ENCODE data around the gene DNMT3A.
A peak's percentile ranks its signal among the peaks of the same experiment; 100 is the strongest.

DNMT3A gene

GRCh38 chr2:25227576-25227975 lies 114.1 kb downstream of the DNMT3A start:
- no peak overlapping the region for H3K18ac ChIP-seq (ENCODE audit: low read length)
- H4K8ac ChIP-seq (ENCODE audit: low read depth, low read length) = no peak overlapping the region
- no peaks in the 10 kb centered on the region for H3K79me1 ChIP-seq (ENCODE audit: low read depth, low read length)
- no peak overlapping the region for H2BK120ac ChIP-seq (ENCODE audit: low read depth, low read length)
- no peak for DNase-seq (ENCODE audit: low spot score)
- no peaks in the 10 kb centered on the region for H3K27me3 ChIP-seq (ENCODE audit: control insufficient read depth in 3 of 3, insufficient read depth in 3 of 3, low read depth in 1 of 3, low read length in 3 of 3)
- H2AFZ ChIP-seq (ENCODE audit: low read length) = no peak overlapping the region
- H3K23ac ChIP-seq (ENCODE audit: low read depth, low read length, poor library complexity) = no peak overlapping the region
- no peak overlapping the region for H2BK5ac ChIP-seq (ENCODE audit: low read length)
- no peaks in the 10 kb centered on the region for H3K9me3 ChIP-seq (replicated peaks in 1 of 2; ENCODE audit: control insufficient read depth in 2 of 2, insufficient read depth in 1 of 2, low read depth in 1 of 2, low read length in 2 of 2)
- H2AK5ac ChIP-seq (ENCODE audit: low read depth, low read length) = no peak overlapping the region
- WGBS, 2 donors (ENCODE audit: extremely low coverage in 2 of 2, insufficient read length in 2 of 2, insufficient replicate concordance in 1 of 2) = no CpG with 5 or more reads among the region's 7 CpGs
- H2BK12ac ChIP-seq (ENCODE audit: low read length) = no peak overlapping the region
- no peak overlapping the region for H4K91ac ChIP-seq (ENCODE audit: low read depth, low read length, poor library complexity)
- no peak overlapping the region for H3K9ac ChIP-seq (ENCODE audit: low read depth, low read length, poor library complexity)
- H3K4me2 ChIP-seq (ENCODE audit: insufficient read depth, low read length, poor library complexity, severe bottlenecking) = no peak overlapping the region
- no peak overlapping the region for H3K27ac ChIP-seq (replicated peaks; ENCODE audit: low read length)
- H3K4ac ChIP-seq (ENCODE audit: low read length) = no peak overlapping the region
- peaks cover 8 to 10% of the 10 kb centered on the region in 2 donors for H3K4me1 ChIP-seq (ENCODE audit: control insufficient read depth in 2 of 2, insufficient read depth in 1 of 2, low read depth in 1 of 2, low read length in 2 of 2)
- no peak overlapping the region for H3K4me3 ChIP-seq (ENCODE audit: low read length in 2 of 2)
- H2BK15ac ChIP-seq (ENCODE audit: low read length) = no peak overlapping the region
- peaks cover 5 to 15% of the 10 kb centered on the region in 2 donors for H3K36me3 ChIP-seq (replicated peaks in 1 of 2; ENCODE audit: control insufficient read depth in 2 of 2, insufficient read depth in 2 of 2, low read length in 2 of 2)
- H3K14ac ChIP-seq (ENCODE audit: low read length) = no peak overlapping the region

- Histone ChIP-seq H3K27ac (replicated peaks; ENCODE audit: low read length) (no peak overlapping the region), H2BK120ac (ENCODE audit: low read depth, low read length) (no peak overlapping the region), H3K18ac (ENCODE audit: low read length) (no peak overlapping the region), H2BK15ac (ENCODE audit: low read length) (no peak overlapping the region), H2AK5ac (ENCODE audit: low read depth, low read length) (no peak overlapping the region), H2BK12ac (ENCODE audit: low read length) (no peak overlapping the region), H4K91ac (ENCODE audit: low read depth, low read length, poor library complexity) (no peak overlapping the region), H3K4me2 (ENCODE audit: insufficient read depth, low read length, poor library complexity, severe bottlenecking) (no peak overlapping the region), H3K4ac (ENCODE audit: low read length) (no peak overlapping the region), H3K36me3 (replicated peaks in 1 of 2; ENCODE audit: control insufficient read depth in 2 of 2, insufficient read depth in 2 of 2, low read length in 2 of 2) (peaks cover 2 to 8% of the 10 kb centered on the region in 2 donors), H3K79me1 (ENCODE audit: low read depth, low read length) (no peaks in the 10 kb centered on the region), H2AFZ (ENCODE audit: low read length) (no peak overlapping the region), H3K4me1 (ENCODE audit: control insufficient read depth in 2 of 2, insufficient read depth in 1 of 2, low read depth in 1 of 2, low read length in 2 of 2) (peaks cover 9 to 13% of the 10 kb centered on the region in 2 donors), H3K9me3 (replicated peaks in 1 of 2; ENCODE audit: control insufficient read depth in 2 of 2, insufficient read depth in 1 of 2, low read depth in 1 of 2, low read length in 2 of 2) (no peaks in the 10 kb centered on the region), H2BK5ac (ENCODE audit: low read length) (no peak overlapping the region), H3K9ac (ENCODE audit: low read depth, low read length, poor library complexity) (no peak overlapping the region), H3K27me3 (ENCODE audit: control insufficient read depth in 3 of 3, insufficient read depth in 3 of 3, low read depth in 1 of 3, low read length in 3 of 3) (no peaks in the 10 kb centered on the region), H4K8ac (ENCODE audit: low read depth, low read length) (no peak overlapping the region), H3K23ac (ENCODE audit: low read depth, low read length, poor library complexity) (no peak overlapping the region), H3K14ac (ENCODE audit: low read length) (no peak overlapping the region), H3K4me3 (ENCODE audit: low read length in 2 of 2) (no peak overlapping the region)
- no CpG with 5 or more reads among the region's 4 CpGs for WGBS, 2 donors (ENCODE audit: extremely low coverage in 2 of 2, insufficient read length in 2 of 2, insufficient replicate concordance in 1 of 2)
- DNase-seq (ENCODE audit: low spot score) = no peak
These were observed 114.9 kb downstream of the DNMT3A start for GRCh38 chr2:25226827-25227226.

- Histone ChIP-seq H3K27me3 (ENCODE audit: control insufficient read depth in 3 of 3, insufficient read depth in 3 of 3, low read depth in 1 of 3, low read length in 3 of 3) (no peaks in the 10 kb centered on the region), H3K4me3 (ENCODE audit: low read length in 2 of 2) (no peak overlapping the region), H2BK120ac (ENCODE audit: low read depth, low read length) (no peak overlapping the region), H3K27ac (replicated peaks; ENCODE audit: low read length) (no peak overlapping the region), H3K4me1 (ENCODE audit: control insufficient read depth in 2 of 2, insufficient read depth in 1 of 2, low read depth in 1 of 2, low read length in 2 of 2) (peaks cover 2 to 6% of the 10 kb centered on the region in 2 donors), H2BK12ac (ENCODE audit: low read length) (no peak overlapping the region), H2BK5ac (ENCODE audit: low read length) (no peak overlapping the region), H2AFZ (ENCODE audit: low read length) (peak overlapping the region; percentile 36), H3K9ac (ENCODE audit: low read depth, low read length, poor library complexity) (no peak overlapping the region), H2BK15ac (ENCODE audit: low read length) (no peak overlapping the region), H3K4ac (ENCODE audit: low read length) (no peak overlapping the region), H3K14ac (ENCODE audit: low read length) (no peak overlapping the region), H3K9me3 (replicated peaks in 1 of 2; ENCODE audit: control insufficient read depth in 2 of 2, insufficient read depth in 1 of 2, low read depth in 1 of 2, low read length in 2 of 2) (no peaks in the 10 kb centered on the region), H4K8ac (ENCODE audit: low read depth, low read length) (no peak overlapping the region), H3K79me1 (ENCODE audit: low read depth, low read length) (no peaks in the 10 kb centered on the region), H3K18ac (ENCODE audit: low read length) (no peak overlapping the region), H3K23ac (ENCODE audit: low read depth, low read length, poor library complexity) (no peak overlapping the region), H2AK5ac (ENCODE audit: low read depth, low read length) (no peak overlapping the region), H3K4me2 (ENCODE audit: insufficient read depth, low read length, poor library complexity, severe bottlenecking) (no peak overlapping the region), H3K36me3 (replicated peaks in 1 of 2; ENCODE audit: control insufficient read depth in 2 of 2, insufficient read depth in 2 of 2, low read length in 2 of 2) (no peaks in the 10 kb centered on the region), H4K91ac (ENCODE audit: low read depth, low read length, poor library complexity) (no peak overlapping the region)
- no peak for DNase-seq (ENCODE audit: low spot score)
- no CpG with 5 or more reads among the region's 5 CpGs for WGBS, 2 donors (ENCODE audit: extremely low coverage in 2 of 2, insufficient read length in 2 of 2, insufficient replicate concordance in 1 of 2)
These were observed 119.1 kb downstream of the DNMT3A start for GRCh38 chr2:25222477-25223121.

GRCh38 chr2:25221579-25221978 lies 120.1 kb downstream of the DNMT3A start:
- Histone ChIP-seq H2AK5ac (ENCODE audit: low read depth, low read length) (peak overlapping the region; percentile 74), H3K14ac (ENCODE audit: low read length) (no peak overlapping the region), H3K18ac (ENCODE audit: low read length) (no peak overlapping the region), H2BK12ac (ENCODE audit: low read length) (no peak overlapping the region), H2BK5ac (ENCODE audit: low read length) (no peak overlapping the region), H3K36me3 (replicated peaks in 1 of 2; ENCODE audit: control insufficient read depth in 2 of 2, insufficient read depth in 2 of 2, low read length in 2 of 2) (no peaks in the 10 kb centered on the region), H2BK120ac (ENCODE audit: low read depth, low read length) (no peak overlapping the region), H4K8ac (ENCODE audit: low read depth, low read length) (no peak overlapping the region), H2BK15ac (ENCODE audit: low read length) (no peak overlapping the region), H3K27me3 (ENCODE audit: control insufficient read depth in 3 of 3, insufficient read depth in 3 of 3, low read depth in 1 of 3, low read length in 3 of 3) (no peaks in the 10 kb centered on the region), H3K27ac (replicated peaks; ENCODE audit: low read length) (no peak overlapping the region), H3K23ac (ENCODE audit: low read depth, low read length, poor library complexity) (no peak overlapping the region), H3K4me1 (ENCODE audit: control insufficient read depth in 2 of 2, insufficient read depth in 1 of 2, low read depth in 1 of 2, low read length in 2 of 2) (peaks cover 2 to 6% of the 10 kb centered on the region in 2 donors), H3K4me2 (ENCODE audit: insufficient read depth, low read length, poor library complexity, severe bottlenecking) (no peak overlapping the region), H3K4ac (ENCODE audit: low read length) (no peak overlapping the region), H3K9ac (ENCODE audit: low read depth, low read length, poor library complexity) (no peak overlapping the region), H3K9me3 (replicated peaks in 1 of 2; ENCODE audit: control insufficient read depth in 2 of 2, insufficient read depth in 1 of 2, low read depth in 1 of 2, low read length in 2 of 2) (no peaks in the 10 kb centered on the region), H3K4me3 (ENCODE audit: low read length in 2 of 2) (no peak overlapping the region), H4K91ac (ENCODE audit: low read depth, low read length, poor library complexity) (no peak overlapping the region), H2AFZ (ENCODE audit: low read length) (no peak overlapping the region), H3K79me1 (ENCODE audit: low read depth, low read length) (no peaks in the 10 kb centered on the region)
- DNase-seq (ENCODE audit: low spot score) = no peak
- no CpG with 5 or more reads among the region's 4 CpGs for WGBS, 2 donors (ENCODE audit: extremely low coverage in 2 of 2, insufficient read length in 2 of 2, insufficient replicate concordance in 1 of 2)

Data from neuronal stem cell (in vitro differentiated cells).